ENCODE results near the gene TMC7.

The TMC7 gene

DNA sequence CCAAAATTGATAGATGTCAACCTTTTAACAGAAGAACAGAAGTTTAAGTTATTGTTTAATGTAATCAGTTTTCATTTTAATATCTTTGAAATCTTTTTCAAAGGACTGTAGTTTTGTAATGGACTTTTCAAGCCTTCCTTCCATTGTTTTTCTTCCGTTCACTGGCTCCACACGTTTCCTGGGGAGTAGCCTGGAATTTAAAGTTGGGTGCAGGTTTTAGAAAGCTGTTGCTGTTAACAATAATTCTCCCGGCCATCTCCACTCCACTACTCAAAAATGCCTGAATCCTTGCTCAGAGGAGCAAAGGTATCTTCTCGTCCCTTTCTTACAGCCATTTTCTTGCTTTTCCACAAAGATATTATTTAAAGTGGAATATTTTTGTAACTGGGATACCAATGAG, 79.0 kb downstream of the TMC7 start:
- H3K4me3 ChIP-seq (replicated peaks; ENCODE audit: low read depth, low read length) = no peak overlapping the region
- no peak for DNase-seq (ENCODE audit: extremely low read depth, insufficient read length)
- H3K27me3 ChIP-seq (replicated peaks; ENCODE audit: control insufficient read depth, insufficient read depth, low read length) = no peaks in the 10 kb centered on the region
- TF ChIP-seq, protein P1, sequence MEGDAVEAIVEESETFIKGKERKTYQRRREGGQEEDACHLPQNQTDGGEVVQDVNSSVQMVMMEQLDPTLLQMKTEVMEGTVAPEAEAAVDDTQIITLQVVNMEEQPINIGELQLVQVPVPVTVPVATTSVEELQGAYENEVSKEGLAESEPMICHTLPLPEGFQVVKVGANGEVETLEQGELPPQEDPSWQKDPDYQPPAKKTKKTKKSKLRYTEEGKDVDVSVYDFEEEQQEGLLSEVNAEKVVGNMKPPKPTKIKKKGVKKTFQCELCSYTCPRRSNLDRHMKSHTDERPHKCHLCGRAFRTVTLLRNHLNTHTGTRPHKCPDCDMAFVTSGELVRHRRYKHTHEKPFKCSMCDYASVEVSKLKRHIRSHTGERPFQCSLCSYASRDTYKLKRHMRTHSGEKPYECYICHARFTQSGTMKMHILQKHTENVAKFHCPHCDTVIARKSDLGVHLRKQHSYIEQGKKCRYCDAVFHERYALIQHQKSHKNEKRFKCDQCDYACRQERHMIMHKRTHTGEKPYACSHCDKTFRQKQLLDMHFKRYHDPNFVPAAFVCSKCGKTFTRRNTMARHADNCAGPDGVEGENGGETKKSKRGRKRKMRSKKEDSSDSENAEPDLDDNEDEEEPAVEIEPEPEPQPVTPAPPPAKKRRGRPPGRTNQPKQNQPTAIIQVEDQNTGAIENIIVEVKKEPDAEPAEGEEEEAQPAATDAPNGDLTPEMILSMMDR (IDR thresholded peaks at IDR 0.05; ENCODE audit: insufficient read depth, low read length, poor library complexity, severe bottlenecking) = no peak
- no peaks in the 10 kb centered on the region for H3K36me3 ChIP-seq (ENCODE audit: control insufficient read depth, insufficient read depth, low read length)

DNA sequence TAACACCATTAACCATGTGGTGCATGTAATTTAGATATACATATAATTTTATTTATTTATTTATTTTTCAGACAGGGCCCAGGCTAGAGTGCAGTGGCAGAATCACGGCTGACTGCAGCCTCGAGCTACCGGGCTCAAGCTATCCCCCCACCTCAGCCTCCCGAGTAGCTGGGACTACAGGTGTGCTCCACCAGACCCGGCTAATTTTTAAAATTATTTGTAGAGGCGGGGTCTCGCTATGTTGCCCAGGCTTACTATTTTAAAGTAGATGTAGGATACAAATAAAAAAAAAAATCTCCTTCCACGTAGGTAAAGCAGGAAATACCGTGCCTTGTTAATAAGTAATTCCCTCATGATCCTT, 83.2 kb downstream of the TMC7 start:
- H3K4me3 ChIP-seq (replicated peaks; ENCODE audit: low read depth, low read length) = peak overlapping the region; percentile 37
- DNase-seq (ENCODE audit: extremely low read depth, insufficient read length) = no peak
- H3K27me3 ChIP-seq (replicated peaks; ENCODE audit: control insufficient read depth, insufficient read depth, low read length) = no peaks in the 10 kb centered on the region
- no peaks in the 10 kb centered on the region for H3K36me3 ChIP-seq (ENCODE audit: control insufficient read depth, insufficient read depth, low read length)
- TF ChIP-seq, protein P1 (IDR thresholded peaks at IDR 0.05; ENCODE audit: insufficient read depth, low read length, poor library complexity, severe bottlenecking) = no peak

DNA sequence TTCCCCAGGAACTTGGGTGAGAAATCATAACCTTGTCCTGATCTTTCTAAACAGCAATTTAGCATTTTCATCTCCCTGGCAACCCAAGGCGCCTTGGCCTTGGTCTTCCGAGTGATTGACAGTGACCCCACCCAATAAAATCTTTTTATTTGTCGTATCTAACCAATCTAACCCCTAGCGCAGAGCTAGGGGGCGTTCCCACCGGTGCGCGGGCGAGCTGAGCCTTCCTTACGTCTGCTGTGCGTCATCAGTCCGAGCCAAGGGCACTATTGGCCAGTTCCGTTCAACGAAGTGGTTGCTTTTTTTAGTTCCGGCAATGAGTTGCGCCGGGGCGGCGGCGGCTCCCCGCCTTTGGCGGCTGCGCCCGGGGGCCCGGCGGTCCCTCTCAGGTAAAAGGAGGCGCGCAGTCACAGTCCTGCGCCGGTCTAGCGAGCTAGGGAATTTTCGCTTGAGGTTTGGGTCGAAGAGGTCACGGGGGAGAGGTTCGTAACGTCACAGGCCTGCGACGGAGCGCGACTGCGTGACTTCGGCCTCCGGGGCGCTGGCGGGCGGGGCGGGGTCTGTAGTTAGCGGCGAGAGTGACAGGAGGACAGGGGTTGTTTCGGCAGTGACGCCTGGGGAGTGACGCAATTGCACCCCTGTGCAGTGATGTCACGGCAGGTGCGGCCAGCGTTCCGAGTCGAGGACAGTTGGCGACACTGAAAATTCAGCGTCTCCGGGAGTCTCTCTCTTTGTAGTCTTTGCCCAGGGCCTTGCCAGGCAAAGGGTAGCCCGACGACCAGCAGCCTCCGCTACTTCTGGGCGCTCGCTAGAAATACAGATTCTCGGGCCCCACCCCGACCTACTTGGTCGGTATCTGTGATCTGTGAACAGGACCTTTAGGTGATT, 83.9 kb downstream of the TMC7 start, which contains the start of gene COQ7:
Gene COQ7 (plus strand): TSS at position 266 of the 888 bp plus-strand sequence. CDS start 51 bp downstream, at position 317.
- H3K36me3 ChIP-seq (ENCODE audit: control insufficient read depth, insufficient read depth, low read length) = no peaks in the 10 kb centered on the region
- no peaks in the 10 kb centered on the region for H3K27me3 ChIP-seq (replicated peaks; ENCODE audit: control insufficient read depth, insufficient read depth, low read length)
- H3K4me3 ChIP-seq (replicated peaks; ENCODE audit: low read depth, low read length) = peak within 1 kb of the TSS; percentile 78
- TF ChIP-seq, protein P1 (IDR thresholded peaks at IDR 0.05; ENCODE audit: insufficient read depth, low read length, poor library complexity, severe bottlenecking) = no peak
- peak; percentile 99 for DNase-seq (ENCODE audit: extremely low read depth, insufficient read length)

DNA sequence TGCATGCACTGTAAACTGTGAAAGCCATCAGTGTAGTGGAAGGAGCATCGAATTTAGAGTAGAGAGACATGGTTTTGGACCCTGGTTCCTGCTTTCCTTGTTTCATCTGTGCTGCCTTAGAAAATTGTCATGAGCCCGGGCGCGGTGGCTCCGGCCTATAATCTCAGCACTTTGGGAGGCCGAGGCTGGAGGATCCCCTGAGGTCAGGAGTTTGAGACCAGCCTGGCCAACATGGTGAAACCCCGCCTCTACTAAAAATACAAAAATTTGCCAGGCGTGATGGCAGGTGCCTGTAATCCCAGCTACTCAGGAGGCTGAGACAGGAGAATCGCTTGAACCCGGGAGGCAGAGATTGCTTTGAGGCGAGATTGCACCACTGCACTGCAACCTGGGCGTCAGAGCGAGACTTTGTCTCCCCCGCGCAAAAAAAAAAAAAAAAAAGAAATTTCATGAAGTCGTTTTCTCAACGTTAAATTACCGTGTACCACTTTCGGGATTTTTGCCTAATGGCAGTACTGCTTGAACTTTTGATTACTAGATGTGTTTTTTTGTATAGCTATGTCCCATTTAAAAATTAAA, 84.6 kb downstream of the TMC7 start:
- no peaks in the 10 kb centered on the region for H3K36me3 ChIP-seq (ENCODE audit: control insufficient read depth, insufficient read depth, low read length)
- H3K4me3 ChIP-seq (replicated peaks; ENCODE audit: low read depth, low read length) = peak overlapping the region; percentile 78
- DNase-seq (ENCODE audit: extremely low read depth, insufficient read length) = no peak
- no peaks in the 10 kb centered on the region for H3K27me3 ChIP-seq (replicated peaks; ENCODE audit: control insufficient read depth, insufficient read depth, low read length)
- TF ChIP-seq, protein P1 (IDR thresholded peaks at IDR 0.05; ENCODE audit: insufficient read depth, low read length, poor library complexity, severe bottlenecking) = no peak

DNA sequence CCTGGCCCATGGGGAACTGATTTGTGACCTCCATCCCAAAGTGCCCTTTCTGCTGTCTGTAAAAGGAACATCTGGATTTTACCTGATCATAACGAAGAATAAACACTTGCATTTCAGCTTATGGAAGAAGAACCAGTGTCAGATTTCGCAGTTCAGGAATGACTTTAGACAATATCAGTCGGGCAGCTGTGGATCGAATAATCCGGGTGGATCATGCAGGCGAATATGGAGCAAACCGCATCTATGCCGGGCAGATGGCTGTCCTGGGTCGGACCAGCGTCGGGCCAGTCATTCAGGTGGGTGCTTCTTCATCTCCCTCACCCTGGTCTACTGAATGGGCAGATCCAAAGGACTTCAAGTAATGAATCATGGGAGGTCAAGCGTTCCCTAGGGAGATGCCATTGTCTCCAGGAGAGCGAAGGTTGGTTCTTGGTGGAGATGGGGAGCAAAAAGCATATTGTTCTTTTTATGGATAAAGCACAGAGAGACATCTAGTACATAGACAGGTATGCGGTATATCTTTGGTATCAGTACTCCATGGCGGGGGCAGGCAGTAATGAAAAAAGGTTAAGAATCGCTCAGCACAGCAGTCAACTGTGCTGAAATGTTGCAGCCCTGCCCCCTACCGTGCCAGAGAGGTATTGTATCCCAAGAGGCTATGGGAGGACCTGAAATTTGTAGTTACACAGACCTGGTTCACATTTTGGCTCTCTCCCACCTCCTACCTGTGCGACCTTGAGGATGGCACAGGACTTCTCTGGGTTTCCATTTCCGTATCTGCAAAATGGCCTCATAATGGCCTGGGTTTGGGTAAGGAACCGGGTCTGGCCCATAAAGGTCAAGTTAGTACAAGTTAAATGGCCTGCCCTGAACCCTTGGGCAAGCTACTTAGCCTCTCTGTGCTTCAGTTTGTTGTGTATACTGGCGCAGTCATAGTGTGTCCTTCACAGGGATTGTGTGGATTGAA, 88.4 kb downstream of the TMC7 start:
- H3K27me3 ChIP-seq (replicated peaks; ENCODE audit: control insufficient read depth, insufficient read depth, low read length) = no peaks in the 10 kb centered on the region
- TF ChIP-seq, protein P1 (IDR thresholded peaks at IDR 0.05; ENCODE audit: insufficient read depth, low read length, poor library complexity, severe bottlenecking) = peak; percentile 69
- H3K4me3 ChIP-seq (replicated peaks; ENCODE audit: low read depth, low read length) = no peak overlapping the region
- peaks cover 1% of the 10 kb centered on the region for H3K36me3 ChIP-seq (ENCODE audit: control insufficient read depth, insufficient read depth, low read length)
- no peak for DNase-seq (ENCODE audit: extremely low read depth, insufficient read length)

Measured in GM06990 (cell line).